Stimulated activated CD8-positive, alpha-beta memory T cell treated with anti-CD3 and anti-CD28 coated beads, Interleukin-2, amount 100 ng/mL, for 1 hour (primary cell): Measurements from ENCODE around the gene ACBD6.

ENCODE experiments used
- DNase-seq, 2 donors: peaks; one replicate each; pipeline ENCODE4 v3.0.0-alpha.2; 2020; ENCODE audit warnings: low read depth in 2 of 2

ACBD6 gene

GRCh38 chr1:180370597-180370996 lies 131.8 kb downstream of the ACBD6 start:
- DNase-seq: no peak

GRCh38 chr1:180370188-180370587 lies 132.2 kb downstream of the ACBD6 start:
- no peak for DNase-seq

GRCh38 chr1:180369061-180369460 lies 133.3 kb downstream of the ACBD6 start:
- no peak for DNase-seq

- no peak for DNase-seq
Measured at GRCh38 chr1:180366371-180367068, 135.9 kb downstream of the ACBD6 start.

GRCh38 chr1:180365039-180365438 lies 137.3 kb downstream of the ACBD6 start:
- DNase-seq: no peak

- DNase-seq: no peak
Measured at GRCh38 chr1:180363246-180363995, 139.0 kb downstream of the ACBD6 start.

- no peak for DNase-seq
Measured at GRCh38 chr1:180360333-180361075, 141.9 kb downstream of the ACBD6 start.

- no peak for DNase-seq
Measured at GRCh38 chr1:180358649-180359048, 143.7 kb downstream of the ACBD6 start.

GRCh38 chr1:180353945-180354344 lies 148.4 kb downstream of the ACBD6 start:
- no peak for DNase-seq

- DNase-seq: no peak
Measured at GRCh38 chr1:180352588-180352987, 149.8 kb downstream of the ACBD6 start.

- no peak for DNase-seq
Measured at GRCh38 chr1:180352021-180352420, 150.4 kb downstream of the ACBD6 start.

- no peak for DNase-seq
Measured at GRCh38 chr1:180345148-180345547, 157.2 kb downstream of the ACBD6 start.

- DNase-seq: no peak
Measured at GRCh38 chr1:180343921-180344769, 158.2 kb downstream of the ACBD6 start.

- DNase-seq: no peak
Measured at GRCh38 chr1:180327089-180327488, 175.3 kb downstream of the ACBD6 start.

- no peak for DNase-seq
Measured at GRCh38 chr1:180312926-180313325, 189.5 kb downstream of the ACBD6 start.

- no peak for DNase-seq
Measured at GRCh38 chr1:180311011-180311730, 191.2 kb downstream of the ACBD6 start.

GRCh38 chr1:180310095-180310494 lies 192.3 kb downstream of the ACBD6 start:
- no peak for DNase-seq

- no peak for DNase-seq
Measured at GRCh38 chr1:180309338-180309737, 193.0 kb downstream of the ACBD6 start.

GRCh38 chr1:180301135-180301742 lies 201.1 kb downstream of the ACBD6 start:
- DNase-seq: no peak

- DNase-seq: no peak
Measured at GRCh38 chr1:180299479-180300221, 202.7 kb downstream of the ACBD6 start.
